ENCODE measurements around the gene SPINT3.

GRCh38 chr20:45552456-45552855 is 37.0 kb upstream of the SPINT3 start:
- TF ChIP-seq RARB (CRISPR knock-in tag; IDR thresholded peaks at IDR 0.05) (no peak), PATZ1 (CRISPR knock-in tag; IDR thresholded peaks at IDR 0.05; ENCODE audit: borderline replicate concordance) (no peak), ISL1 (CRISPR knock-in tag; IDR thresholded peaks at IDR 0.05) (no peak), ARNTL (CRISPR knock-in tag; IDR thresholded peaks at IDR 0.05; ENCODE audit: borderline replicate concordance, low read depth) (no peak), ZFP30 (CRISPR knock-in tag; IDR thresholded peaks at IDR 0.05) (no peak)

All from SK-N-SH treated with all-trans-retinoic acid at 6 μM for 48 hours (cell line).